Testis (tissue), 2 donors: ENCODE data around the gene TNPO1.

Experiments
- CTCF ChIP-seq, 3 experiments: fragments of 450-650 bp in 2 of 3; fragments of 200-600 bp in 1 of 3; sonication (generic) in 1 of 3; IDR thresholded peaks; one replicate each; pipeline ENCODE4 v1.5.1; 2016 to 2019; ENCODE audit warnings: antibody characterized with exemption in 3 of 3, mild to moderate bottlenecking in 2 of 3, moderate library complexity in 1 of 3
- POLR2A ChIP-seq: fragments of 450-650 bp; IDR thresholded peaks from one replicate; pipeline ENCODE4 v1.6.1; 2017; ENCODE audit warnings: antibody characterized with exemption, mild to moderate bottlenecking, moderate library complexity

- no peak for TF ChIP-seq CTCF (IDR thresholded peaks at IDR 0.05)
- peak; percentile 79 for TF ChIP-seq POLR2A
Observed at GRCh38 chr5:72816284-72817075, at the start of gene TNPO1.
